SK-N-SH (cell line): Measurements from ENCODE around the gene NAA10. TPM values are rescaled to one million over a fixed set of nuclear protein-coding genes. Genes with fewer than 3 reads are reported as not detected.

Source experiments
- CTCF ChIA-PET: fragments of 300-600, 350-600 bp; formaldehyde crosslinking; extraction: SDS; loops from one replicate; lab custom pipeline; 2021; lab: Yijun Ruan, JAX
- POLR2A ChIA-PET: fragments of 350-600 bp; sonication (Branson Sonifier 250); formaldehyde crosslinking; extraction: SDS; loops from one replicate; lab custom pipeline; 2020; ENCODE audit warnings: antibody characterized with exemption, inconsistent platforms; lab: Yijun Ruan, JAX
- DNase-seq: peaks from one replicate; pipeline ENCODE4 v3.0.0; 2012
- H2AFZ ChIP-seq: fragments of 200-600 bp; sonication (generic); 2 replicates; pipeline ENCODE4 v1.8.1; 2016; ENCODE audit warnings: antibody characterized with exemption, mild to moderate bottlenecking, low read depth
- H3F3A ChIP-seq: fragments of 200-600 bp; sonication (generic); replicated peaks from 2 replicates; pipeline ENCODE3; 2016; ENCODE audit warnings: antibody characterized with exemption, mild to moderate bottlenecking; ENCODE audit not compliant: insufficient read depth
- H3K27ac ChIP-seq, 2 experiments: fragments of 200-500 bp in 1 of 2; fragments of 200-600 bp in 1 of 2; sonication (Bioruptor generic) in 1 of 2; sonication (generic), shearing (Covaris generic) in 1 of 2; 2 replicates each; pipeline versions ENCODE4 v1.5.1 to v1.6.1; 2014 to 2016; ENCODE audit warnings: low read depth in 2 of 2, inconsistent platforms in 1 of 2, low read length in 1 of 2, mild to moderate bottlenecking in 1 of 2, mixed read lengths in 1 of 2
- H3K27me3 ChIP-seq: fragments of 200-600 bp; sonication (generic), shearing (Covaris generic); 2 replicates; pipeline ENCODE4 v1.6.1; 2016; ENCODE audit warnings: mixed run types; ENCODE audit not compliant: insufficient read depth
- H3K36me3 ChIP-seq, 2 experiments: fragments of 200-500 bp in 1 of 2; fragments of 200-600 bp in 1 of 2; sonication (Bioruptor generic) in 1 of 2; sonication (generic) in 1 of 2; replicated peaks in 1 of 2; 2 replicates each; pipeline versions ENCODE3 to v1.5.1; 2014 to 2016; ENCODE audit warnings: low read length in 1 of 2, mild to moderate bottlenecking in 1 of 2; ENCODE audit not compliant: insufficient read depth in 2 of 2, control insufficient read depth in 1 of 2
- H3K4me1 ChIP-seq, 2 experiments: fragments of 200-500 bp in 1 of 2; fragments of 200-600 bp in 1 of 2; sonication (Bioruptor generic) in 1 of 2; sonication (generic), shearing (Covaris generic) in 1 of 2; 2 replicates each; pipeline versions ENCODE4 v1.5.1 to v1.6.1; 2014 to 2016; ENCODE audit warnings: low read depth in 1 of 2, low read length in 1 of 2, mixed run types in 1 of 2; ENCODE audit not compliant: insufficient read depth in 2 of 2, control insufficient read depth in 1 of 2
- H3K4me2 ChIP-seq: fragments of 200-600 bp; sonication (generic), shearing (Covaris generic); 2 replicates; pipeline ENCODE4 v1.6.1; 2017; ENCODE audit warnings: mixed run types
- H3K4me3 ChIP-seq, 2 experiments: fragments of 200-500 bp in 1 of 2; fragments of 200-600 bp in 1 of 2; sonication (Bioruptor generic) in 1 of 2; sonication (generic), shearing (Covaris generic) in 1 of 2; 2 replicates each; pipeline versions ENCODE4 v1.5.1 to v1.8.1; 2014 to 2016; ENCODE audit warnings: low read depth in 2 of 2, inconsistent platforms in 1 of 2, low read length in 1 of 2, mild to moderate bottlenecking in 1 of 2, mixed read lengths in 1 of 2, moderate library complexity in 1 of 2
- H3K79me2 ChIP-seq: fragments of 200-600 bp; sonication (generic); 2 replicates; pipeline ENCODE4 v1.8.1; 2017; ENCODE audit warnings: mild to moderate bottlenecking; ENCODE audit not compliant: insufficient read depth
- H3K9ac ChIP-seq: fragments of 200-600 bp; sonication (generic); 2 replicates; pipeline ENCODE4 v1.6.1; 2017; ENCODE audit warnings: mixed run types
- H3K9me2 ChIP-seq: fragments of 200-600 bp; sonication (generic); 2 replicates; pipeline ENCODE4 v1.6.1; 2017; ENCODE audit warnings: mixed run types
- H3K9me3 ChIP-seq: fragments of 200-600 bp; sonication (generic); 2 replicates; pipeline ENCODE4 v1.6.1; 2017; ENCODE audit warnings: mixed run types, mild to moderate bottlenecking, moderate library complexity
- H4K20me1 ChIP-seq: fragments of 200-600 bp; sonication (generic); 2 replicates; pipeline ENCODE4 v1.6.1; 2017; ENCODE audit warnings: mild to moderate bottlenecking, mixed run types; ENCODE audit not compliant: insufficient read depth
- CHD2 ChIP-seq: fragments of 150-350 bp; IDR thresholded peaks from 2 replicates; pipeline ENCODE4 v1.6.1; 2018; ENCODE audit warnings: low read length; ENCODE audit not compliant: partially characterized antibody
- EP300 ChIP-seq, 2 experiments: IDR thresholded peaks; 2 replicates each; pipeline versions ENCODE4 v1.4.0 to v1.6.1; 2012; ENCODE audit warnings: borderline replicate concordance in 1 of 2, low read depth in 1 of 2, low read length in 1 of 2
- EZH2phosphoT487 ChIP-seq: fragments of 200-600 bp; sonication (generic); IDR thresholded peaks from 2 replicates; pipeline ENCODE4 v1.6.1; 2017; ENCODE audit warnings: low read depth, mixed run types, mild to moderate bottlenecking, antibody characterized with exemption, moderate library complexity, borderline replicate concordance
- FOSL2 ChIP-seq: IDR thresholded peaks from 2 replicates; pipeline ENCODE4 v1.4.0; 2012; ENCODE audit warnings: low read depth, mild to moderate bottlenecking, moderate library complexity, borderline replicate concordance
- FOXM1 ChIP-seq: IDR thresholded peaks from 2 replicates; pipeline ENCODE4 v1.4.0; 2012; ENCODE audit warnings: low read depth, mild to moderate bottlenecking
- GABPA ChIP-seq: IDR thresholded peaks from 2 replicates; pipeline ENCODE4 v1.4.0; 2012; ENCODE audit warnings: low read depth, mild to moderate bottlenecking
- JUND ChIP-seq: IDR thresholded peaks from 2 replicates; pipeline ENCODE4 v1.4.0; 2012
- MAX ChIP-seq: IDR thresholded peaks from 2 replicates; pipeline ENCODE4 v1.4.0; 2012; ENCODE audit warnings: low read depth
- MXI1 ChIP-seq: IDR thresholded peaks from 2 replicates; pipeline ENCODE4 v1.6.1; 2012; ENCODE audit warnings: mild to moderate bottlenecking, low read depth, low read length, improper control_type of control experiment
- NFIC ChIP-seq: IDR thresholded peaks from 2 replicates; pipeline ENCODE4 v1.4.0; 2012; ENCODE audit warnings: borderline replicate concordance
- POLR2AphosphoS5 ChIP-seq: IDR thresholded peaks from 2 replicates; pipeline ENCODE4 v1.6.1; 2012; ENCODE audit warnings: low read depth, low read length
- RAD21 ChIP-seq: IDR thresholded peaks from 2 replicates; pipeline ENCODE4 v1.6.1; 2012; ENCODE audit warnings: mild to moderate bottlenecking, low read length
- RCOR1 ChIP-seq: fragments of 150-350 bp; IDR thresholded peaks from 2 replicates; pipeline ENCODE4 v1.6.1; 2017; ENCODE audit warnings: antibody characterized with exemption, low read length
- RXRA ChIP-seq: IDR thresholded peaks from 2 replicates; pipeline ENCODE4 v1.4.0; 2012; ENCODE audit warnings: low read depth, mild to moderate bottlenecking, borderline replicate concordance
- TAF1 ChIP-seq: IDR thresholded peaks from 2 replicates; pipeline ENCODE4 v1.6.1; 2012; ENCODE audit warnings: low read depth, mild to moderate bottlenecking, low read length, moderate library complexity, borderline replicate concordance
- TEAD4 ChIP-seq: IDR thresholded peaks from 2 replicates; pipeline ENCODE4 v1.4.0; 2012; ENCODE audit warnings: mild to moderate bottlenecking, borderline replicate concordance; ENCODE audit not compliant: insufficient read depth
- USF2 ChIP-seq: fragments of 150-350 bp; IDR thresholded peaks from 2 replicates; pipeline ENCODE4 v1.6.1; 2017; ENCODE audit warnings: antibody characterized with exemption, low read length, low read depth, borderline replicate concordance
- YY1 ChIP-seq: IDR thresholded peaks from 2 replicates; pipeline ENCODE4 v1.4.0; 2012; ENCODE audit warnings: low read depth, mild to moderate bottlenecking
- ZBTB33 ChIP-seq: IDR thresholded peaks from 2 replicates; pipeline ENCODE4 v1.4.0; 2012; ENCODE audit warnings: low read depth, borderline replicate concordance
- whole genome bisulfite sequencing: methylation state at CpG from one replicate; pipeline ENCODE4 v1.1.6; 2017; ENCODE audit warnings: low lambda C conversion rate; 5-methylcytosine and 5-hydroxymethylcytosine counted together
- polyA plus RNA-seq, 3 experiments: library from polyadenylated mRNA; depleted of rRNA; stranded (reverse); fragments of >200 nt; gene quantifications; 2 replicates each; pipeline ENCODE4 v1.2.3, GENCODE V29; 2012
- TF ChIP-seq, protein P1 (sequence below): IDR thresholded peaks from 2 replicates; pipeline ENCODE4; 2012
- TF ChIP-seq, protein P2 (sequence below): IDR thresholded peaks from 2 replicates; pipeline ENCODE4 v1.4.0; 2012; ENCODE audit warnings: low read depth, borderline replicate concordance
- TF ChIP-seq, protein P3 (sequence below): IDR thresholded peaks from 2 replicates; pipeline ENCODE4 v1.6.1; 2012; ENCODE audit warnings: mild to moderate bottlenecking, low read depth, low read length, moderate library complexity

The NAA10 gene
- polyA plus RNA-seq, 1 of the 3 experiments (the other 2 are of a cell fraction), result 229 TPM

GRCh38 chrX:153927922-153928760, 6.7 kb downstream of the NAA10 start:
- Histone ChIP-seq H3F3A (peaks cover 19% of the 10 kb centered on the region), H2AFZ (peak overlapping the region; percentile 70), H4K20me1 (peaks cover 21% of the 10 kb centered on the region), H3K9me3 (no peaks in the 10 kb centered on the region), H3K4me2 (peak overlapping the region; percentile 99), H3K36me3 (peaks cover 10 to 34% of the 10 kb centered on the region in 2 experiments), H3K27ac (peak overlapping the region; percentile 97), H3K9ac (peak overlapping the region; percentile 99), H3K79me2 (peaks cover 18% of the 10 kb centered on the region), H3K9me2 (no peaks in the 10 kb centered on the region), H3K27me3 (peaks cover 5% of the 10 kb centered on the region; the same call in 1 of the 2 replicates), H3K4me3 (peak overlapping the region; percentile 71 to 94), H3K4me1 (peaks cover under 1 to 50% of the 10 kb centered on the region in 2 experiments; a peak in 1 of 4 replicates)
- peak; percentile 97 for DNase-seq
- CTCF ChIA-PET, result interaction anchor here (1.4 to 16.7 kb wide), 5 partner anchors 11 to 165 kb away, joined by 3 to 271 read pairs (median 16); partner anchors contain the start of genes PLXNB3 and RENBP
- WGBS, result 4% methylated on average over 34 of the region's 76 CpGs
- POLR2A ChIA-PET, result interaction anchor here (0.9 to 1.7 kb wide), 9 partner anchors 11 to 55 kb away, joined by 3 to 9 read pairs (median 4); partner anchors contain the start of gene RENBP
- TF ChIP-seq FOSL2 (no peak), TEAD4 (no peak), GABPA (peak; percentile 77), FOXM1 (no peak), EZH2phosphoT487 (no peak), TAF1 (no peak; the same call in none of the 2 replicates), ZBTB33 (peak; percentile 70; the same call in 1 of the 2 replicates), JUND (no peak), RXRA (no peak), POLR2AphosphoS5 (peak; percentile 64), CHD2 (peak; percentile 79), RAD21 (no peak; the same call in 1 of the 2 replicates), NFIC (no peak), RCOR1 (no peak), YY1 (no peak; the same call in 1 of the 2 replicates), EP300 (IDR thresholded peaks at IDR 0.05; ENCODE audit: borderline replicate concordance in 1 of 2, low read depth in 1 of 2, low read length in 1 of 2) (0 out of 4 replicates have a peak, but pooled peaks of 1 of the 2 experiments have one; percentile 29), MAX (peak; percentile 86), MXI1 (peak; percentile 72), USF2 (peak; percentile 70)
- TF ChIP-seq, protein P1, sequence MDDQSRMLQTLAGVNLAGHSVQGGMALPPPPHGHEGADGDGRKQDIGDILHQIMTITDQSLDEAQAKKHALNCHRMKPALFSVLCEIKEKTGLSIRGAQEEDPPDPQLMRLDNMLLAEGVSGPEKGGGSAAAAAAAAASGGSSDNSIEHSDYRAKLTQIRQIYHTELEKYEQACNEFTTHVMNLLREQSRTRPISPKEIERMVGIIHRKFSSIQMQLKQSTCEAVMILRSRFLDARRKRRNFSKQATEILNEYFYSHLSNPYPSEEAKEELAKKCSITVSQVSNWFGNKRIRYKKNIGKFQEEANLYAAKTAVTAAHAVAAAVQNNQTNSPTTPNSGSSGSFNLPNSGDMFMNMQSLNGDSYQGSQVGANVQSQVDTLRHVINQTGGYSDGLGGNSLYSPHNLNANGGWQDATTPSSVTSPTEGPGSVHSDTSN, result peak; percentile 71; the same call in 1 of the 2 replicates
- TF ChIP-seq, protein P2, sequence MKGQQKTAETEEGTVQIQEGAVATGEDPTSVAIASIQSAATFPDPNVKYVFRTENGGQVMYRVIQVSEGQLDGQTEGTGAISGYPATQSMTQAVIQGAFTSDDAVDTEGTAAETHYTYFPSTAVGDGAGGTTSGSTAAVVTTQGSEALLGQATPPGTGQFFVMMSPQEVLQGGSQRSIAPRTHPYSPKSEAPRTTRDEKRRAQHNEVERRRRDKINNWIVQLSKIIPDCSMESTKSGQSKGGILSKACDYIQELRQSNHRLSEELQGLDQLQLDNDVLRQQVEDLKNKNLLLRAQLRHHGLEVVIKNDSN, result peak; percentile 95
- TF ChIP-seq, protein P3, sequence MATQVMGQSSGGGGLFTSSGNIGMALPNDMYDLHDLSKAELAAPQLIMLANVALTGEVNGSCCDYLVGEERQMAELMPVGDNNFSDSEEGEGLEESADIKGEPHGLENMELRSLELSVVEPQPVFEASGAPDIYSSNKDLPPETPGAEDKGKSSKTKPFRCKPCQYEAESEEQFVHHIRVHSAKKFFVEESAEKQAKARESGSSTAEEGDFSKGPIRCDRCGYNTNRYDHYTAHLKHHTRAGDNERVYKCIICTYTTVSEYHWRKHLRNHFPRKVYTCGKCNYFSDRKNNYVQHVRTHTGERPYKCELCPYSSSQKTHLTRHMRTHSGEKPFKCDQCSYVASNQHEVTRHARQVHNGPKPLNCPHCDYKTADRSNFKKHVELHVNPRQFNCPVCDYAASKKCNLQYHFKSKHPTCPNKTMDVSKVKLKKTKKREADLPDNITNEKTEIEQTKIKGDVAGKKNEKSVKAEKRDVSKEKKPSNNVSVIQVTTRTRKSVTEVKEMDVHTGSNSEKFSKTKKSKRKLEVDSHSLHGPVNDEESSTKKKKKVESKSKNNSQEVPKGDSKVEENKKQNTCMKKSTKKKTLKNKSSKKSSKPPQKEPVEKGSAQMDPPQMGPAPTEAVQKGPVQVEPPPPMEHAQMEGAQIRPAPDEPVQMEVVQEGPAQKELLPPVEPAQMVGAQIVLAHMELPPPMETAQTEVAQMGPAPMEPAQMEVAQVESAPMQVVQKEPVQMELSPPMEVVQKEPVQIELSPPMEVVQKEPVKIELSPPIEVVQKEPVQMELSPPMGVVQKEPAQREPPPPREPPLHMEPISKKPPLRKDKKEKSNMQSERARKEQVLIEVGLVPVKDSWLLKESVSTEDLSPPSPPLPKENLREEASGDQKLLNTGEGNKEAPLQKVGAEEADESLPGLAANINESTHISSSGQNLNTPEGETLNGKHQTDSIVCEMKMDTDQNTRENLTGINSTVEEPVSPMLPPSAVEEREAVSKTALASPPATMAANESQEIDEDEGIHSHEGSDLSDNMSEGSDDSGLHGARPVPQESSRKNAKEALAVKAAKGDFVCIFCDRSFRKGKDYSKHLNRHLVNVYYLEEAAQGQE, result no peak
